ENCODE results near the gene STYX. TPM values are rescaled to one million over a fixed set of nuclear protein-coding genes. Genes with fewer than 3 reads are reported as not detected.

The STYX gene
- total and polyA plus RNA-seq, 10 of the 15 experiments (the other 5 are each of a cell fraction or from before 2014, with no cell fraction given) = 5.0 to 15.3 (median 9.5) TPM

DNA sequence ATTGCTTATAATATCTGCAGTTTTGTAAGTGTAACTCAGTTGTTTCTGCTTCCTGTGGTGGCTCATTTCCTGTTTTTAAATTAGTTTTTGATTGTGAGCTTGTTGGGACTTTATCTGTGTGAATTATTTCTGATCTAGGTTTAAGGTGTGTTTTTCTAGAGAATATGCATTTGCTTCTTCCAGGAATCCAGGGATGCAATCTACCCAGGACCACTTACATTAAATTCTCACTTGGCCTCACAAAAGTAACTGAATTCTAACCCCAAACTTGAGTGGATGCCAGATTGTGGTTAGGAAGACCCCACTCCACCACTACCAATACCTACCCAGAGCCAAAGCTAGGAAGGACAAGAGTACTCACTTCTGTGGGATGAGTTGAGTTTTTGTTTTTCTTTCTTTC, 11.9 kb downstream of the STYX start:
- Histone ChIP-seq H2AFZ (ENCODE audit: control insufficient read depth, low read depth, low read length) (peak overlapping the region; percentile 45), H3K36me3 (ENCODE audit: control insufficient read depth in 2 of 2, insufficient read depth in 2 of 2, low read length in 1 of 2) (peaks cover 0 to 2% of the 10 kb centered on the region in 2 experiments; a peak in 2 of 4 replicates), H4K20me1 (ENCODE audit: control insufficient read depth, insufficient read depth) (no peaks in the 10 kb centered on the region), H3K27ac (ENCODE audit: control insufficient read depth, insufficient read depth) (peak overlapping the region; percentile 87), H3K4me2 (ENCODE audit: control insufficient read depth, insufficient read depth) (peak overlapping the region; percentile 80), H3K4me1 (ENCODE audit: control insufficient read depth, insufficient read depth, low read length) (peaks cover 9% of the 10 kb centered on the region), H3K27me3 (replicated peaks in 1 of 2; ENCODE audit: control insufficient read depth in 2 of 2, insufficient read depth in 2 of 2, low read length in 1 of 2) (no peaks in the 10 kb centered on the region), H3K4me3 (peak overlapping the region; percentile 12), H3K79me2 (ENCODE audit: control insufficient read depth, insufficient read depth, low read length) (peaks cover 16% of the 10 kb centered on the region), H3K9me3 (replicated peaks; ENCODE audit: control insufficient read depth, insufficient read depth, low read length) (no peaks in the 10 kb centered on the region), H3K9ac (ENCODE audit: control insufficient read depth, insufficient read depth, low read length) (peak overlapping the region; percentile 42)
- in situ Hi-C loops (cut with MboI) (no loop called here), intact Hi-C loops (cut with micrococcal nuclease; ENCODE audit: unreplicated experiment) (no loop called here)
- TF ChIP-seq FOXM1 (IDR thresholded peaks at IDR 0.05; ENCODE audit: low read depth, low read length) = no peak
- TF ChIP-seq RUNX3 (IDR thresholded peaks at IDR 0.05; ENCODE audit: low read length) = peak; percentile 39; the same call in 1 of the 2 replicates
- TF ChIP-seq RELA (IDR thresholded peaks at IDR 0.05; ENCODE audit: borderline replicate concordance, partially characterized antibody) = no peak
- TF ChIP-seq SPI1 (IDR thresholded peaks at IDR 0.05; ENCODE audit: borderline replicate concordance, insufficient read depth, low read depth, low read length) = peak; percentile 72; the same call in 1 of the 2 replicates
- ChIA-PET RAD21 (ENCODE audit: unreplicated experiment) (interaction anchor here (0.7 to 1.9 kb wide), 7 partner anchors 11 to 94 kb away, joined by 3 to 11 read pairs (median 4); partner anchors contain the start of gene STYX), SMC1A (ENCODE audit: uncharacterized antibody, unreplicated experiment) (interaction anchor here (0.7 to 1.9 kb wide), 18 partner anchors 11 to 882 kb away, joined by 3 to 13 read pairs (median 4); partner anchors contain the start of genes GNG2 and STYX), CTCF (interaction anchor here (0.6 to 1.7 kb wide), 8 partner anchors 12 to 219 kb away, joined by 3 to 8 read pairs (median 4); partner anchors contain the start of gene STYX), POLR2A (interaction anchor here (1.0 to 2.7 kb wide), 5 partner anchors 11 to 46 kb away, joined by 3 to 30 read pairs (median 3); partner anchors contain the start of gene STYX)
- BruUV-seq (replicated peaks) = no TSS peak
- FAIRE-seq (no peak), ATAC-seq (peak; percentile 70), DNase-seq (ENCODE audit: low read depth, low spot score) (no peak)

DNA sequence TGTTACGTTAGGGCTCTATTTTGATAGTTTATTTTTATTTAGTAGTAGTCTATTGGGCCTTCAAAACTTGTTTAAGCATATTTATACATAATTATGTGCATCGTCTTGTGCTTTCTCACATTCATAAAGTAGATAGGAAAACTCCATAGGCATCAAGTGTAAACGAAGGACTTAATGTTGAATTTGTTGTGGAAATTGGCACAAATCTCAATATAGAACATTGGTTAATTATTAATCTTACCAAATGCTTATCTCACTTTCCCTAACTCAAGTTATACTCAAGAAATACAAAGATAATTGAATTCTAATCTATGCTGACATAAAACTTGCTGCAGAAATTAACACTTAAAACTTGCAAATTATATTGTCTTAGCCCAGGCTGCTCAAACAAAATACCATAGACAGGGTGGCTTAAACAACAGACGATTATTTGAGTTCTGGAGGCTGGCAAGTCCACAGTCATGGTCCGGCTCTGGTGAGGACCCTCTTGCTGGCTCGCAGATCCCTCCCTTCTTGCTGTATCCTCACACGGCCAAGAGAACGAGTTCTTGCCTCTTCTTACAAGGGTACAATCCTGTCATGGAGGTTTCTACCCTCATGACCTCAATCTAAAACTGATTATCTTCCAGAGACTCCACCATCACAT, 18.8 kb downstream of the STYX start:
- SMC1A ChIA-PET (ENCODE audit: uncharacterized antibody, unreplicated experiment) = no interaction called here
- Histone ChIP-seq H3K4me1 (ENCODE audit: control insufficient read depth, insufficient read depth, low read length) (no peaks in the 10 kb centered on the region), H4K20me1 (ENCODE audit: control insufficient read depth, insufficient read depth) (no peaks in the 10 kb centered on the region), H3K36me3 (ENCODE audit: control insufficient read depth in 2 of 2, insufficient read depth in 2 of 2, low read length in 1 of 2) (peaks cover 0 to 5% of the 10 kb centered on the region in 2 experiments; a peak in 2 of 4 replicates), H3K27me3 (replicated peaks in 1 of 2; ENCODE audit: control insufficient read depth in 2 of 2, insufficient read depth in 2 of 2, low read length in 1 of 2) (no peaks in the 10 kb centered on the region), H3K27ac (ENCODE audit: control insufficient read depth, insufficient read depth) (no peak overlapping the region), H2AFZ (ENCODE audit: control insufficient read depth, low read depth, low read length) (no peak overlapping the region), H3K9me3 (replicated peaks; ENCODE audit: control insufficient read depth, insufficient read depth, low read length) (no peaks in the 10 kb centered on the region), H3K4me2 (ENCODE audit: control insufficient read depth, insufficient read depth) (no peak overlapping the region), H3K4me3 (no peak overlapping the region), H3K9ac (ENCODE audit: control insufficient read depth, insufficient read depth, low read length) (no peak overlapping the region), H3K79me2 (ENCODE audit: control insufficient read depth, insufficient read depth, low read length) (no peaks in the 10 kb centered on the region; the same call in 1 of the 2 replicates)
- CTCF ChIA-PET = no interaction called here
- BruUV-seq (replicated peaks) = no TSS peak
- FAIRE-seq (peak; percentile 23), ATAC-seq (no peak), DNase-seq (ENCODE audit: low read depth, low spot score) (no peak)
- intact Hi-C loops (cut with micrococcal nuclease; ENCODE audit: unreplicated experiment) (no loop called here), in situ Hi-C loops (cut with MboI) (no loop called here)
- RAD21 ChIA-PET (ENCODE audit: unreplicated experiment) = no interaction called here
- 94% methylated on average over 8 of the region's 8 CpGs for WGBS (ENCODE audit: insufficient coverage, insufficient replicate concordance, low lambda C conversion rate, missing lambda C conversion rate)
- POLR2A ChIA-PET = no interaction called here
- no peak for TF ChIP-seq POLR2A (IDR thresholded peaks at IDR 0.05; ENCODE audit: low read depth, low read length)
- TF ChIP-seq, protein P1, sequence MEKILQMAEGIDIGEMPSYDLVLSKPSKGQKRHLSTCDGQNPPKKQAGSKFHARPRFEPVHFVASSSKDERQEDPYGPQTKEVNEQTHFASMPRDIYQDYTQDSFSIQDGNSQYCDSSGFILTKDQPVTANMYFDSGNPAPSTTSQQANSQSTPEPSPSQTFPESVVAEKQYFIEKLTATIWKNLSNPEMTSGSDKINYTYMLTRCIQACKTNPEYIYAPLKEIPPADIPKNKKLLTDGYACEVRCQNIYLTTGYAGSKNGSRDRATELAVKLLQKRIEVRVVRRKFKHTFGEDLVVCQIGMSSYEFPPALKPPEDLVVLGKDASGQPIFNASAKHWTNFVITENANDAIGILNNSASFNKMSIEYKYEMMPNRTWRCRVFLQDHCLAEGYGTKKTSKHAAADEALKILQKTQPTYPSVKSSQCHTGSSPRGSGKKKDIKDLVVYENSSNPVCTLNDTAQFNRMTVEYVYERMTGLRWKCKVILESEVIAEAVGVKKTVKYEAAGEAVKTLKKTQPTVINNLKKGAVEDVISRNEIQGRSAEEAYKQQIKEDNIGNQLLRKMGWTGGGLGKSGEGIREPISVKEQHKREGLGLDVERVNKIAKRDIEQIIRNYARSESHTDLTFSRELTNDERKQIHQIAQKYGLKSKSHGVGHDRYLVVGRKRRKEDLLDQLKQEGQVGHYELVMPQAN (conservative IDR thresholded peaks at IDR 0.05) = no peak
- TF ChIP-seq WRNIP1 (IDR thresholded peaks at IDR 0.05; ENCODE audit: borderline replicate concordance, low read depth, low read length) = no peak

All from GM12878 (cell line).